CD4-positive, alpha-beta T cell treated with Interleukin-6 at 100 ng/mL for 8 hours (primary cell): Measurements from ENCODE around the gene MRTFA.

Source experiments
- DNase-seq: peaks from one replicate; pipeline ENCODE4 v3.0.0-alpha.2; 2020; ENCODE audit warnings: mixed read lengths, low spot score

Gene MRTFA

DNA sequence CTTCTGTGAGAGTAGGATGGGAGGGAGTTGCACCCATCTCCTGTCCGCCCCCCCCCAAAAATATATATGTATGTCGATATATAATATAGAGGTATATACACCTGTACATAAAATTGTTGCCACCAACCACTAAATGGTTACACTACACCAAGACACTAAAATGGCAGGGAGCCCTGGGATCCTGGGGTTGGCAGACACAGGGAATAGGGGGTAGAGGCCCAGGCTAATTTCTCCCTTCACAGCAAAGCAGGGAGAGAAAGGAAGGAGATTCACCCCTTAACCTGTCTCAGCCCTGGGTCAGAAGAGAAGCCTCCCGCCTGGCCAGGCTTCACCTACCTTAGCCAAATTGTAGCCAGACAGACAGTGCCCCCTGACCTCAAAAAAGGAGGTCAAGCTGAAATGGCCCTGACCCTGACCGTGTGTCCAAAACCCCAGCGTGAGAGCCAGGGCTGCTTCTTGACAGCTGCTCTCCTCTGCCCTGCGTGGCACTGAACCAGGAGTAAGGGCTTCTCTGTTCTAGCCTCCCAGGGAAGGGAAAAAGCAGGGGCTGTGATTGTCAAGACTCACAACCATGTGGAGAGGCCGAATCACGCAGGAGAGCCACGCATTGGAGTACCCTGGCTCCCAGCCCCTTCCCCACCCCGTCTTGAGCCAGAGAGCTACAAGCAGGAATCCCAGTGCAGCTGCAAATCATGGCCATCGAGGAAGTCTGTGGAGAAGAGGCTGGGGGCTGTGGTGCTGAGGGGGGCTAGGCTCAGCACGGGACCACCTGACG is 225.6 kb downstream of the MRTFA start:
- DNase-seq = no peak

- DNase-seq = no peak
These were observed 226.2 kb downstream of the MRTFA start for GRCh38 chr22:40410272-40410671.

DNA sequence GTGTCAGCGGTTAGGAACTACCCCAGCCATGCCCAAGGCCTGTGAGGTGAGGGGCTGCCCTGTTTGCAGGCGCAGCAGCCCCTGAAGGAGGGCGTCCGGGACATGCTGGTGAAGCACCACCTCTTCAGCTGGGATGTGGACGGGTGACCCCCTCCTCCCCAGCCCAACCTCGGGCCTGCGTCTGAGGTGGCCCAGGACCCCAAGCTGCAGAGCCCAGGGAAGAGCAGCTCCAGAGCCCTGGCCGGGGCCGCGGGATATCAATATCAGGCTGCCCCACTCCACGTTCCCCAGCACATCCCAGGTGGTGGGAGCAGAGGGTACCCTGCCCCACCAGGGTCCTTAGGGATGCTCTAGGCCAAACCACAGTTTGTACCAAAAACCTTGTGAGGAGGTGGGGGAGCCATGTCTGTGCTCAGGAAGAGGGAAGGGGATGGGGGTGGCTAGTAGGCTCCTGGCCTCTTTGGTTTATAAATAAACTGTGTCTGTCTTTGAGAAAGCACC is 226.9 kb downstream of the MRTFA start:
- no peak for DNase-seq

DNA sequence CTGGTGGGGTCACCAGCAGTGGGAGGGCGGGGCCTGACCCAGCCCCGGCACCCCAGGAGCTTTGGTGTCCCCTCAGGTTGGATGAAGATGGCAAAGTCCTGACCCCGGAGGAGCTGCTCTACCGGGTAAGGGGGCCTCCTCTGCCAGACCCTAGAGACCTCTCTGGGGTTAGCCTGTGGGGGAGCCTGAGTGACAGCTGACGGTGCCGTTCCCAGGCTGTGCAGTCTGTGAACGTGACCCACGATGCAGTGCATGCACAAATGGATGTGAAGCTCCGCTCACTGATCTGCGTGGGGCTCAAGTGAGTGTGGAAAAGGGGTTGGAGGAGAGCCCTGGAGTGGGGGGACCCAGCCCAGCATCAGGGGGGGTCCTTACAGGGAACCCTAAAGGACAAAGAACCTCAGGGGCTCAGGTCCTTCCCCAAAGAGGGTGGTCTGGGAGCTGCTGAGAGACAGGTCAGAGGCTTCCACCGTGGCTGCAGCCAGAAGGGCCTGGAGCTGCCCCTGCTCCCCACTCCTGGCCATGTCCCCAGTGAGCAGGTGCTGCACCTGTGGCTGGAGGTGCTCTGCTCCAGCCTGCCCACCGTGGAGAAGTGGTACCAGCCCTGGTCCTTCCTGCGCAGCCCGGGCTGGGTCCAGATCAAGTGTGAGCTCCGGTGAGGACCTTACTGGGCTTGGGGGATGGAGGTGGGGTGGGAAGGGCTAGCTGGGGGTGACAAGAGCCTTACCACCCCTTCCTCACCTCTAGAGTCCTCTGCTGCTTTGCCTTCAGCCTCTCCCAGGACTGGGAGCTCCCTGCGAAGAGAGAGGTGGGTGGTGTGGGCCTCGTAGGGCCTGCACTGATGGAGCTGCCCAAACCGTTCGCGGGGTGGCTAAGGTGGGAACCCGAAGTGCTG is 227.6 kb downstream of the MRTFA start:
- no peak for DNase-seq

DNA sequence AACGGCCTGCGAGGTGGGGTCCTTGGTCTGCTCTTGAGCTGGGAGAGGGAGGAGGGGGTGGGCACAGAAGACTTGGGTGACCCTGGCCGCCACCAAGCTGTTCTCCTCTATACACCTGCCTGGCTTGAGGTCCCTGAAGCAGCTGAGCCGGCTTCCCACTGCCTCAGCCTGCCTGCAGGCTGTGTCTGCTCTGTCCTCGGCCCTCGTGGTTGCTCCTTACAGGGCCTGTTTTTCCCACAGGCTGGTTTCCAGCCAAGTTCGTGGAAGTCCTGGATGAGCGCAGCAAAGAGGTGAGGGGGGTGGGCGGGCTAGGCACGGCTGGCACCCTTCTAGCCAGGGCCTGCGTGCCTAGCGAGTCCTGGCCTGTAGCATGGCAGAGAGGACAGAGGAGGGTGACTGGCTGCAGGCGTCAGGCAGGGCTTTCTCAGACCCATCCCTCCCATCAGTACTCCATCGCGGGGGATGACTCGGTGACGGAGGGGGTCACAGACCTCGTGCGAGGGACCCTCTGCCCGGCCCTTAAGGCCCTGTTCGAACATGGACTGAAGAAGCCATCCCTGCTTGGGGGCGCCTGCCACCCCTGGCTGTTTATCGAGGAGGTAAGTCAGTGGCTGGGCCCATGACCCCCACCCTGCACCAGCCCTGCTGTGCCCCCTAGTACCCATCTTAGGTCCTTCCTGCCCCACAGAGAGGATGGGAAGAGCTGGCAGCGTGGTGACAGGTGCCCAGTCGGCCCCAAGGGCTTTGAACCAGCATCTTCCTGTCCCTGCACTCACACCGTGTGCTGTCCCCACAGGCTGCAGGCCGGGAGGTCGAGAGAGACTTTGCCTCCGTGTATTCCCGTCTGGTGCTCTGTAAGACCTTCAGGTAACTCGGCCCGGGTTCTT is 228.4 kb downstream of the MRTFA start:
- no peak for DNase-seq

DNA sequence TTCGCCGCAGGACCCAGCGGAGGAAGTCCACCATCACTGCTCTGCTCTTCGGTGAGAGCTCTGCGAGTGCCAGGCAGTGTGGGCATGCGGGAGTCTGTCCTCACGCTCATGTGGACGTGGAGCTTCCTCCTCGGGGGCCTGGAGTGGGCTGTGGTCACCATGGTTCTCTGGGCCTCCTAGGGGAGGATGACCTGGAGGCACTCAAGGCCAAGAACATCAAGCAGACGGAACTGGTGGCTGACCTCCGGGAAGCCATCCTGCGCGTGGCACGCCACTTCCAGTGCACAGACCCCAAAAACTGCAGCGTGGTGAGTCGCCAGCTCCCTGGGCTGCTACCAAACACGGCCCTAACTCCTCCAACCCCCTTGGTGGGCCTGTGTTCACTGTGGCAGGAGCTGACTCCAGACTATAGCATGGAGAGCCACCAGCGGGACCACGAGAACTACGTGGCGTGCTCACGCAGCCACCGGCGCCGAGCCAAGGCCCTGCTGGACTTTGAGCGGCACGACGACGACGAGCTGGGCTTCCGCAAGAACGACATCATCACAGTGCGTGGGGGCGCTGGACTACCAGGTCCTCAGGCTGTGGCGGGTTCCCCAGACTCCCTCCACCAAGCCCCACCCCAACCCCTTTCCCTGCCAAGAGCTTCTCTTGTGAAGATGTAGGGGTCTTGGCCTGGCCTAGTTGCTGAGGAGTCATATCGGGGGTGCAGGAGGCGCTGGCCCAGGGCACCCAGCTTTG is 229.3 kb downstream of the MRTFA start:
- no peak for DNase-seq

DNA sequence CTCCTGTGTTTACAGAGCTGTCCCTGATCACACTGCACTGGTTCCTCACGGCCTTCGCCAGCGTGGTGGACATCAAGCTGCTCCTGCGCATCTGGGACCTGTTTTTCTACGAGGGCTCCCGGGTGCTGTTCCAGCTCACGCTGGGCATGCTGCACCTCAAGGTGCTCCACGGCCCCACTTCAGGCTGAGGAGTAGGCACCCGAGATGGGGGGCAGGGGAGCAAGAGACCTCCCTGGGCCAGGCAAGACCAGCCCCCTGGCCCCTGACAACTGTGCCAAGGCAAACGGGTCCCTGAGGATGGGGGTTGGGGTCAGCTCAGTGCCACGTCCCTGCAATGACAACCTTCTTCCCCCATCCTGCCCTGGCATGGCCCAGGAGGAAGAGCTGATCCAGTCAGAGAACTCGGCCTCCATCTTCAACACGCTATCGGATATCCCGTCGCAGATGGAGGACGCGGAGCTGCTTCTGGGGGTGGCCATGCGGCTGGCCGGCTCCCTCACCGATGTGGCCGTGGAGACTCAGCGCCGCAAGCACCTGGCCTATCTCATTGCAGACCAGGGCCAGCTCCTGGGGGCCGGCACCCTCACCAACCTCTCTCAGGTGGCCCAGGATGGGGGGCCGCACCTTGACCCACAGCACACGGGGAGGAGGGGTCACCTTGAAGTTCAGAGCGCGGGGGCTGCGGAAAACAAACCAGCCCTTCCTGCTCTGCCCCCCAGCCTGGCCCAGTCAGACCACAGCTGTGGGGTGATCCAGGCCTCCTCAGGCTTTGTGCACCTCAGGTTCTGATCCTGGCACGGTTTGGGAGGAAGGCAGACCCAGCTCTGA is 230.2 kb downstream of the MRTFA start:
- DNase-seq = no peak

DNA sequence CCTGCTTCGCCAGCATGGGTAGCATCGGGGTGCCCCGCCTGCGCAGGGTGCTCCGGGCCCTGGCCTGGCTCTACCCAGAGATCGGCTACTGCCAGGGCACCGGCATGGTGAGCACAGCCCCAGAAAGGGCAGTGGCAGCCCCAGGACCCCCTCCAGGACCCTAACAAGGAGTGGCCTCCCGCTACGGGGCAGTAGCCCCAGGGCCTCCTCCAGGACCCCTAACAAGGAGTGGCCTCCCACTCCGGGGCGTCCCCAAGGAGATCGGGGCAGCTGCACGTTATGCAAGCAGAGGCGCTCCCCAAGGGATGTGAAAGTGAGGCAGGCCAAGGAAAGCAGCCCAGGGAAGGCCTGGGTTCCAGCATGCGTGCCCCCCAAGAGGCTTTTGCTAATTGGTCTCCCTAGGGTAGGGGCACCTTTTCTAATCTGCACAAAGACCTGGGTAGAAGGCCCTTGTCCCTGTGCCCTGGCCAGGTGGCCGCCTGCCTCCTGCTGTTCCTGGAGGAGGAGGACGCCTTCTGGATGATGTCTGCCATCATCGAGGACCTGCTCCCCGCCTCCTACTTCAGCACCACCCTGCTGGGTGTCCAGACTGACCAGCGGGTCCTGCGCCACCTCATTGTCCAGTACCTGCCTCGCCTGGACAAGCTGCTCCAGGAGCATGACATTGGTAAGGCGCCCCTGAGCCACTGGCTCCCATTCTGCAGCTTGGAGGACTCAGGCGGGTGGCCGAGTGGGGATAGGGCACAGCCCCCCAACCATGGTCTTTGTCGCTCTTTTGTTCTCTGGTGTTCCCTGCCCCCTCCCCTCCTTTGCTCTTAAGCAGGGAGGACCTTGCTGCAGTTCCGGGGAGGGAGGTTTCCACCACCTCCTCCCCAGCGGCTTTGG is 231.1 kb downstream of the MRTFA start:
- no peak for DNase-seq

- no peak for DNase-seq
These were observed 232.0 kb downstream of the MRTFA start for GRCh38 chr22:40404251-40405177.

DNA sequence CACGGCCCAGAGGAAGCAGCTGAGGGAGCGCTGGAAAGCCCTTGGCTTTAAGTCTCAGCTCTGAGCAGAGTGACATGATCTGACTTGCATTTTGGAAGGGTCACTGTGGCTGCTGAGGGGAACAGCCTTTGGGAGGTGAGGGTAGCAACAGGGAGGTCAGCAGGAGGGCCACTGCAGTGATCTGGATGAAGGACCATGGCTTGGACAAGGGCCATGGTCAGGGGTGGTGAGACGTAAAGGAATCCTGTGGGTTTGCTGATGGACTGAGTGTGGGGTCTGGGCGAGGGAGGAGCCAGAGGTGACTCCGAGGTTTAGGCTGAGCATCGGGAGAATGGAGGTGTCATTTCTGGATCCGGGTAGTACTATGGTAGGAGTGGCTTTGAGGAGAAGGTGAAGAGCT is 232.9 kb downstream of the MRTFA start:
- no peak for DNase-seq

DNA sequence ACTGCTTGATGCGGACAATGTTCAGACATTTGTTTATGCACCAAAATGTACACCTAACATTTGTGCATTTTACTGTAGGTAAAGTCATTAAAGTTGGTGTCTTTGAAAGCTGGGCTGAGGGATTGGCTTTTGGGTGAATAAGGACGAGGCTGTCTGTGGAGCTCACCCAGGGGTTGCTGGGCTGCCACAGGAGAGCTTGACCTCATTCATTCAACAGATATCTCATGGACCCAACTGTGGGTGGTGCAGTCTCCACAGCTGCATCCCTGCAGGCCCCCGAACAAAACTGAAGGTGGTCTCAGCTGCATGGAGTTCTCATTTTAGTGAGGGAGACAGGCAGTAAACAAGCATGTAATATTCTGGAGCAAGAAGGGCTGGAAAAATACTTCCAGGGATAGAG is 233.4 kb downstream of the MRTFA start:
- DNase-seq = no peak

DNA sequence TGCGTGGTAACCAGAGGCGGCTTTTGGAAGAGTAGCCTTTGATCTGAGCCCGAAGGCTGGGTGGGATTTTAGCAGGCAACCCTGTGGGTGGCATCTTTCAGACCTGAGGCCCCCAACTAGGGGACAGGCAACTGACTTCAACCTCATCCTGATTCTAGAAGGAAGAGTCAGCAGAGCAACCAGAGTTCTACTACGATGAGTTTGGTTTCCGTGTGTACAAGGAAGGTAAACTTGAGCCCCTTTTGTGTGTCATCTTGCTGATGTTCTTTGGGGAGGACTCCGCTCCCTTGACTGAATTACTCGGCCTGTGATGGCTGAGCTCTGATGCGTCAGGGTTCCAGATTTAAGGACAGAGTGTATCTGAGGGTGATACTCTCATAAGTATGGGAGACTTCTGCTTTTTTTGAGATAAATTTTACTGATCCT is 234.5 kb downstream of the MRTFA start:
- no peak for DNase-seq

DNA sequence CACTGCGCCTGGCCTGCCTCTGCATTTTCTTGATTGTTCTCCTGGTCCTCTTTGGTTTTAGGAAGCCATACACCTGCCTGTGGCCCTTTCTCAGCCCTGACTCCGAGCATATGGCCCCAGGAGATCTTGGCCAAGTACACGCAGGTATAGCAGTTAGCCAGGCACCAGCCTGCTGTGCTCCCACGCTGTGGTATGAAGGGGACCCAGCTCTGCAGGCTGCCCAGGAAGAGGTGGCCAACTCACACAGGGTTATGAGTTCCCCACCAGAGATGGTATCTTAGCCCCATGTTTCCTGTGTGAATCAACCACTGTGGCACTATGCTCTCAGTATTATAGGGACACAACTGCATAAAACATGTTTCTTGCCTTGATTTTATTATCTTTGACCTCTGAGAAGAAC is 235.0 kb downstream of the MRTFA start:
- DNase-seq = peak; percentile 67

DNA sequence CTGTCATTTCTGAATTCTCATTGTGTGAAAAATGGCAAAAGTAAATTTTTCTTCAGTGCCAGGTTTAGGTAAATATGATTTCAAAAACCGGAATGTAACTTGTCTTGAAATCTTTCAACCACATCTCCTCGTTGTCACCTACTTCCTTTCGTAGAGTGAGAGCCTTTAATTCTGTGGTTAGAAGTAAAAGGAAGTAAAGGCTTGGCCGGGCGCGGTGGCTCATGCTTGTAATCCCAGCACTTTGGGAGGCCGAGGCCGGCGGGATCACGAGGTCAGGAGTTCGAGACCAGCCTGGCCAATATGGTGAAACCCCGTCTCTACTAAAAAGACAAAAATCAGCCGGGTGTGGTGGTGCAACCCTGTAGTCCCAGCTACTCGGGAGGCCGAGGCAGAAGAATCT is 236.4 kb downstream of the MRTFA start:
- DNase-seq = peak; percentile 65

DNA sequence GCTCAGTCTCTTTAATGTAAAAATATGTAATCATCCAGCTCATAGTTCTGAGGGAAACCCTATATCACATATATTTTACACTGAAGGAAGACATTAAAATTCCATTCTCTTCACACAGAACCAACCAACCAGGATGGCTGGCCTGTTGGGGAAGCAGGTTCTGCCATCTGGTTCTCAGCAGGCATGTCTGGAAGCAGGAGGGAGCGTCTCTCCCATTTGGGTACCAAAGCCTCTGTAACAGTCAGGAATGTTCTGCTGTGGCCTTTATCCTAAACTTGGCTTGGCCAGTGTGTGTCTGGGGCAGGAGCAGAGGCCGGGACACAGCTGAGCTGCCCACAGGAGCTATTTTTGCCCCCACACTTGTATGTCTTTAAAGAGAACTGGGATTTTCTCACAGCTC is 236.9 kb downstream of the MRTFA start:
- DNase-seq = no peak

DNA sequence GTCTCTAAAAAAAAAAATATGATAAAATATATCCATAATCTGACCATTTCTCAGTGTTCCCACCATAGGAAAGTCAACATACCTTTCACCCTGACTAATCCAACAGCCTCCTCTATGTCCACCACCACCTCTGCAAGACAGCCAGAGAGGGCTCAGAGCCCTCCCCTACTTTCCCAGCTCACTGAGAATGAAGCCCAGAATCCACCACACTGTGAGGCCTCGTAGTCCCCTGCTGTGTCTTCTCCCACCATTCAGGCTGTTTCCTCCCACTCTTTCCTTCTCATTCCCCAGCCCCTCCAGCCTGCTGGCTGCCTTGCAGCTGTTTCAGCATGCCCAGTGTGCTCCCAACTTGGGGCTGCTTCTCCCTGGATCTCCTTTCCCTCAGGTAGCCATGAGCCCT is 239.1 kb downstream of the MRTFA start:
- DNase-seq = no peak

- no peak for DNase-seq
These were observed 239.6 kb downstream of the MRTFA start for GRCh38 chr22:40396882-40397281.

DNA sequence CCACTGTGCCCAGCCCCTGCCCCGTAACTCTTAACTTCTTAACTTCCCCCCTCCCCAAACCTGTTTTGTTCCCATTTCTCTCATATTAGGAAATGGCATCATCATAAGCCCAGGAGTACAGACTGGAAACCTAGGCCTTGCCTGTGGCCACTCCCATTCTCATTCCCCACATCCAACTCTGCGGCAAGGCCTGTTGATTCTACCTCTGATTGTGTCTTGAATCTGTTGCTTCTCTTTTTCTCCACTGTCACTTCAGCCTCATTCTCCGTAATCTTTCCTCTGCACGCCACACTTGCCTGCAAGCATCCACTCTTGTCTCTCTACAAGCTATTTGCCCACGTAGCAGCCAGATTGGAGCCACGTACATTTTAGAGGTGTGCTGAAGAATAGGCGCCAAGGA is 240.9 kb downstream of the MRTFA start:
- no peak for DNase-seq
